H9 (cell line): ENCODE data around the gene ACTR8. TPM values are rescaled to one million over a fixed set of nuclear protein-coding genes. Genes with fewer than 3 reads are reported as not detected.
"Not testable (repeated sequence)": the region's sequence is repeated elsewhere in the genome, so short reads cannot be mapped to it uniquely, and the experiment has no call there.

ENCODE experiments used
- DNase-seq: peaks from one replicate; pipeline ENCODE4 v3.0.0-alpha.2; 2017
- H2AFZ ChIP-seq: one replicate; pipeline ENCODE4 v1.6.1; 2013; ENCODE audit warnings: mild to moderate bottlenecking, low read length, control low read depth, moderate library complexity
- H2AK5ac ChIP-seq: 2 replicates; pipeline ENCODE4 v1.6.1; 2013; ENCODE audit warnings: low read length, control low read depth, mixed read lengths; ENCODE audit not compliant: insufficient read length
- H2BK120ac ChIP-seq: one replicate; pipeline ENCODE4 v1.6.1; 2013; ENCODE audit warnings: low read depth, mild to moderate bottlenecking, low read length, control low read depth, inconsistent platforms; ENCODE audit not compliant: poor library complexity, severe bottlenecking
- H2BK12ac ChIP-seq: 2 replicates; pipeline ENCODE4 v1.6.1; 2013; ENCODE audit warnings: low read length, control low read depth, mixed read lengths, low read depth; ENCODE audit not compliant: insufficient read length
- H2BK15ac ChIP-seq: 2 replicates; pipeline ENCODE4 v1.6.1; 2013; ENCODE audit warnings: low read depth, low read length, control low read depth
- H2BK20ac ChIP-seq: one replicate; pipeline ENCODE4 v1.6.1; 2013; ENCODE audit warnings: low read depth, mild to moderate bottlenecking, low read length, control low read depth, inconsistent platforms; ENCODE audit not compliant: poor library complexity, severe bottlenecking
- H2BK5ac ChIP-seq: 2 replicates; pipeline ENCODE4 v1.6.1; 2013; ENCODE audit warnings: low read length, control low read depth, mixed read lengths; ENCODE audit not compliant: insufficient read length
- H3K14ac ChIP-seq: 2 replicates; pipeline ENCODE4 v1.6.1; 2013; ENCODE audit warnings: low read length, control low read depth; ENCODE audit not compliant: insufficient read depth
- H3K18ac ChIP-seq: 2 replicates; pipeline ENCODE4 v1.6.1; 2013; ENCODE audit warnings: low read depth, mild to moderate bottlenecking, mixed read lengths, low read length, control low read depth; ENCODE audit not compliant: insufficient read length
- H3K23ac ChIP-seq: 2 replicates; pipeline ENCODE4 v1.6.1; 2013; ENCODE audit warnings: low read length, control low read depth, mixed read lengths, low read depth; ENCODE audit not compliant: insufficient read length
- H3K23me2 ChIP-seq: 2 replicates; pipeline ENCODE4 v1.6.1; 2013; ENCODE audit warnings: low read depth, mild to moderate bottlenecking, mixed read lengths, low read length, control low read depth; ENCODE audit not compliant: insufficient read length, poor library complexity, severe bottlenecking
- H3K27ac ChIP-seq: 2 replicates; pipeline ENCODE4 v1.5.1; 2013; ENCODE audit warnings: low read length, control low read depth, mixed read lengths, low read depth; ENCODE audit not compliant: insufficient read length
- H3K27me3 ChIP-seq: 2 replicates; pipeline ENCODE4 v1.6.1; 2013; ENCODE audit warnings: low read length, control low read depth, inconsistent platforms; ENCODE audit not compliant: insufficient read depth
- H3K4ac ChIP-seq: 2 replicates; pipeline ENCODE4 v1.6.1; 2013; ENCODE audit warnings: low read depth, mild to moderate bottlenecking, control low read depth, inconsistent platforms, low read length, moderate library complexity
- H3K4me1 ChIP-seq: 2 replicates; pipeline ENCODE4 v1.6.1; 2013; ENCODE audit warnings: low read length, control low read depth, inconsistent platforms; ENCODE audit not compliant: insufficient read depth
- H3K4me2 ChIP-seq: 2 replicates; pipeline ENCODE4 v1.6.1; 2013; ENCODE audit warnings: low read length, control low read depth, mixed read lengths; ENCODE audit not compliant: insufficient read length, insufficient read depth
- H3K56ac ChIP-seq: 2 replicates; pipeline ENCODE4 v1.6.1; 2013; ENCODE audit warnings: low read depth, mild to moderate bottlenecking, mixed read lengths, low read length, control low read depth; ENCODE audit not compliant: insufficient read length
- H3K79me1 ChIP-seq: 2 replicates; pipeline ENCODE4 v1.6.1; 2013; ENCODE audit warnings: low read depth, mild to moderate bottlenecking, moderate library complexity, low read length, control low read depth, inconsistent platforms; ENCODE audit not compliant: insufficient read depth, poor library complexity, severe bottlenecking
- H3K79me2 ChIP-seq: 2 replicates; pipeline ENCODE4 v1.6.1; 2013; ENCODE audit warnings: low read length, control low read depth, inconsistent platforms; ENCODE audit not compliant: insufficient read depth
- H3K9ac ChIP-seq: 2 replicates; pipeline ENCODE4 v1.6.1; 2013; ENCODE audit warnings: low read length, control low read depth, mixed read lengths; ENCODE audit not compliant: insufficient read length; ENCODE audit errors: extremely low read depth
- H3K9me3 ChIP-seq: one replicate; pipeline ENCODE4 v1.6.1; 2013; ENCODE audit warnings: low read depth, low read length, inconsistent platforms; ENCODE audit not compliant: control insufficient read depth
- H3T11ph ChIP-seq: one replicate; pipeline ENCODE4 v1.6.1; 2013; ENCODE audit warnings: mild to moderate bottlenecking, low read length, control low read depth, inconsistent platforms
- H4K20me1 ChIP-seq: one replicate; pipeline ENCODE4 v1.6.1; 2013; ENCODE audit not compliant: control insufficient read depth, insufficient read length, insufficient read depth
- H4K5ac ChIP-seq: 2 replicates; pipeline ENCODE4 v1.6.1; 2013; ENCODE audit warnings: low read depth, mild to moderate bottlenecking, mixed read lengths, low read length, control low read depth; ENCODE audit not compliant: insufficient read length
- H4K8ac ChIP-seq: replicated peaks from 2 replicates; pipeline ENCODE4 v1.6.1; 2013; ENCODE audit warnings: low read length, control low read depth, mixed read lengths, low read depth; ENCODE audit not compliant: insufficient read length
- H4K91ac ChIP-seq: 2 replicates; pipeline ENCODE4 v1.6.1; 2013; ENCODE audit warnings: low read depth, mild to moderate bottlenecking, moderate library complexity, mixed read lengths, low read length, control low read depth; ENCODE audit not compliant: insufficient read length
- H3K27ac Mint-ChIP-seq, 3 experiments: 2 replicates in 2 of 3; 3 replicates in 1 of 3; pipeline ENCODE4 v1.8.0; 2020 to 2021; ENCODE audit warnings: mixed read lengths in 3 of 3, mild to moderate bottlenecking in 1 of 3, moderate library complexity in 1 of 3
- H3K27me3 Mint-ChIP-seq: 2 replicates; pipeline ENCODE4 v1.8.0; 2021; ENCODE audit warnings: low read depth, mild to moderate bottlenecking, moderate library complexity, mixed read lengths
- H3K36me3 Mint-ChIP-seq, 3 experiments: 2 replicates in 2 of 3; 3 replicates in 1 of 3; pipeline ENCODE4 v1.8.0; 2020 to 2021; ENCODE audit warnings: low read depth in 3 of 3, mixed read lengths in 3 of 3; ENCODE audit not compliant: insufficient read depth in 1 of 3
- H3K4me1 Mint-ChIP-seq, 2 experiments: 2 replicates each; pipeline ENCODE4 v1.8.0; 2020; ENCODE audit warnings: mixed read lengths in 2 of 2
- H3K4me3 Mint-ChIP-seq, 2 experiments: 2 replicates in 1 of 2; 3 replicates in 1 of 2; pipeline ENCODE4 v1.8.0; 2020 to 2021; ENCODE audit warnings: mild to moderate bottlenecking in 2 of 2, mixed read lengths in 2 of 2, moderate library complexity in 1 of 2
- H3K9me3 Mint-ChIP-seq, 2 experiments: 2 replicates in 1 of 2; 3 replicates in 1 of 2; pipeline ENCODE4 v1.8.0; 2020; ENCODE audit warnings: mild to moderate bottlenecking in 2 of 2, mixed read lengths in 2 of 2, moderate library complexity in 1 of 2
- WGBS: extraction: QIAGEN DNeasy Blood & Tissue Kit; methylation state at CpG from one replicate; pipeline ENCODE4 v1.1.7; 2013; ENCODE audit warnings: missing lambda C conversion rate, low lambda C conversion rate, mixed read lengths; ENCODE audit not compliant: insufficient read length; ENCODE audit errors: extremely low coverage; 5-methylcytosine and 5-hydroxymethylcytosine counted together
- total RNA-seq: library from RNA; stranded (reverse); gene quantifications from 2 replicates; pipeline ENCODE4 v1.2.1, GENCODE V29; 2021

Gene ACTR8
- total RNA-seq, 1 experiment from 2014 or later, result 39.2 TPM

GRCh38 chr3:53927208-53927872 lies 45.4 kb upstream of the ACTR8 start:
- not testable (repeated sequence) for H3K27me3 Mint-ChIP-seq
- H3K4me1 Mint-ChIP-seq, result peaks cover 0 to 10% of the 10 kb centered on the region in 2 experiments; a peak in 2 of 4 replicates

More at GRCh38 chr3:53927208-53927872, 45.4 kb upstream of the ACTR8 start:
- not testable (repeated sequence) for H2BK15ac ChIP-seq, H3K79me1 ChIP-seq, H3K4me1 ChIP-seq, H3K14ac ChIP-seq, H3K56ac ChIP-seq, DNase-seq, H3K9ac ChIP-seq, H3K4ac ChIP-seq, H4K5ac ChIP-seq, H3K18ac ChIP-seq, H3K27me3 ChIP-seq, H2AK5ac ChIP-seq, H2BK12ac ChIP-seq, H4K20me1 ChIP-seq, H3K23me2 ChIP-seq, H3K9me3 Mint-ChIP-seq, H4K8ac ChIP-seq, H2AFZ ChIP-seq, H2BK20ac ChIP-seq, H3K27ac ChIP-seq, H3T11ph ChIP-seq, H3K79me2 ChIP-seq, H3K23ac ChIP-seq, H3K9me3 ChIP-seq, H3K4me2 ChIP-seq, H4K91ac ChIP-seq, H2BK5ac ChIP-seq, H2BK120ac ChIP-seq
- Mint-ChIP-seq H3K4me3 (peak overlapping the region; percentile 51 to 68; a peak in 3 of 5 replicates), H3K36me3 (peaks cover 0 to 14% (median 0%) of the 10 kb centered on the region in 3 experiments; a peak in 2 of 7 replicates), H3K27ac (peak overlapping the region in 2 of 3 experiments; percentile 85 to 94; a peak in 4 of 7 replicates)
- no CpG with 5 or more reads among the region's 30 CpGs for WGBS
